Heart left ventricle (tissue), 13 donors: ENCODE measurements around the gene PKNOX2.

Experiments
- CTCF ChIP-seq, 12 donors: fragments of 200-600 bp; sonication (generic) in 4 of 12; IDR thresholded peaks; one replicate each; pipeline versions ENCODE4 v1.5.0 to v1.8.0; 2018 to 2022; ENCODE audit warnings: antibody characterized with exemption in 12 of 12, mild to moderate bottlenecking in 5 of 12
- POLR2A ChIP-seq, 2 donors: fragments of 450-650 bp; IDR thresholded peaks; one replicate each; pipeline ENCODE4 v1.6.1; 2017; ENCODE audit warnings: antibody characterized with exemption in 2 of 2, mild to moderate bottlenecking in 2 of 2, moderate library complexity in 2 of 2
- donor health status: ischemic (EF 13 %, LVEDD 7.1; RV severe dilation, severe dysfunction).
- donor health status: DM: no; HTN: yes; CAD: no.
- donor health status: DM: no; HTN: no; CAD: no.
- donor health status: ischemic (EF 25% LVEDD 6.9; RV normal size, moderate dysfunction).
- donor health status: ischemic (EF 25% LVEDD 5.7; RV mildly dilated, moderate dysfunction).
- donor health status: ischemic (EF 35%, LVEDD 5.7; RV mildly dilated, moderate dysfunction).
- donor health status: nonischemic (EF 11% LVEDD 7.7; RV severe dilation, severe dysfunction).
- donor health status: DM: yes; HTN: yes; CAD: no.
- donor health status: PGD.
- donor health status: ischemic (EF 29% LVEDD 5.4; RV normal size, mild dysfunction).
- donor health status: nonischemic (EF 23%, LVEDD 6.1; RV moderate dilation, normal function).

GRCh38 chr11:125441648-125442410 lies 277.3 kb downstream of the PKNOX2 start:
- TF ChIP-seq CTCF (IDR thresholded peaks at IDR 0.05) (no peak), POLR2A (IDR thresholded peaks at IDR 0.05) (no peak)
